Measurements from ENCODE around the gene PLEKHA5.
"Not testable (repeated sequence)": the region's sequence is repeated elsewhere in the genome, so short reads cannot be mapped to it uniquely, and the experiment has no call there.

Gene PLEKHA5

GRCh38 chr12:19129486-19130223, at the start of gene PLEKHA5:
PLEKHA5 (plus strand) TSS chr12:19129733; CDS start chr12:19129800, 67 bp downstream.
- no peak for FAIRE-seq

- FAIRE-seq, result no peak
Observed at GRCh38 chr12:19080918-19081317, 48.6 kb upstream of the PLEKHA5 start.

DNA sequence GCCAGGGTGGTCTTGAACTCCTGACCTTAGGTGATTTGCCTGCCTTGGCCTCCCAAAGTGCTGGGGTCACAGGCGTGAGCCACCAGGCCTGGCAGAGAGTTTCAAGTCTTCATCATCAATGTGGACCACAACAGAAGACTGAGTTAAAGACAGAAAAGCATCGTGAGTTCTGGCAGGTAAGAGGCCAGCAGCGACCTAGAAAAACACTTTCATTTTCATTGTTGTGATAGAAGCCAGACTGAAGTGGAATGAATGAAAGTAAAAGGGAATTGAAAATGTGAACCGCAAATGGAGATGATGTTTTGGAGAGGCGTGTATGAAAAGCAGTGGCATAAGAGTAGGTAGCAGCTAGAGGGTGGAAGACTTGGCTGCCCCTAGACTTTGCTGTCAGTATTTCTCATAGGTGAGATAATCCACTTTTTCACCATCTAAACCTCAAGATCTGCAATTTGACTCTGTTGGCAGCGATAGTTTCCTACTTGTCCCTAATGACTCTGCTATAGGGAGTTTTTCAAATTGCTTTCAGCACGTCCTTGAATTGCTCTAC, 47.1 kb upstream of the PLEKHA5 start:
- no peak for FAIRE-seq

GRCh38 chr12:19084547-19084946, 45.0 kb upstream of the PLEKHA5 start:
- no peak for FAIRE-seq

- no peak for FAIRE-seq
Observed at GRCh38 chr12:19085090-19085489, 44.4 kb upstream of the PLEKHA5 start.

GRCh38 chr12:19088606-19089005, 40.9 kb upstream of the PLEKHA5 start:
- no peak for FAIRE-seq

DNA sequence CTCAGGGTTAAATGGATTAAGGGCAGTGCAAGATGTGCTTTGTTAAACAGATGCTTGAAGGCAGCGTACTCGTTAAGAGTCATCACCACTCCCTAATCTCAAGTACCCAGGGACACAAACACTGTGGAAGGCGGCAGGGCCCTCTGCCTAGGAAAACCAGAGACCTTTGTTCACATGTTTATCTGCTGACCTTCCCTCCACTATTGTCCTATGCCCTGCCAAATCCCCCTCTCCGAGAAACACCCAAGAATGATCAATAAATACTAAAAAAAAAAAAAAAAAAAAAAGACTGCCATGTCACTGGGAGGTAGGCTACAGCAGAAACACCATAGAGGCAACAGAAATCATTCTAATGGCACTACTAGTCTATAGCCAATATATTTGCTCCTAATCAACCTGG, 37.1 kb upstream of the PLEKHA5 start:
- not testable (repeated sequence) for FAIRE-seq

GRCh38 chr12:19093218-19093617, 36.3 kb upstream of the PLEKHA5 start:
- FAIRE-seq, result no peak

DNA sequence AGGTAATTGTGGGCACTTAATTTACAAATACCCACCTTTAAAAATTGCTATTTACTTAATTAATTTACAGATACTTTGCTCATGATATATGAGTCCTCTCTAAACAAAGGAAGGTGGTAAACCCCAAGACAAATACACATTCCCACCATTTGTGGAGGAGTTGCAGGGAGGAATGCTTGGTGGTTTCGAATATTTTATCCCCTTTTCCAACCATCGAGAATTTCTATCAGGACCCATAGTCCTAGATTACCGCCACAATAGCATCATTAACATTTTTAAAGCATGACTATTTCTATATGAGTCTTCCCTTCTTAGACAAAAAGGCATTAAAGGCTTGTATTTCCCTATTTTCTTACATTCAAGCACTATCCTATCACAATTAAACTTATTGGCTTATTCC, 34.2 kb upstream of the PLEKHA5 start:
- no peak for FAIRE-seq

GRCh38 chr12:19095756-19096480, 33.6 kb upstream of the PLEKHA5 start:
- FAIRE-seq, result no peak

DNA sequence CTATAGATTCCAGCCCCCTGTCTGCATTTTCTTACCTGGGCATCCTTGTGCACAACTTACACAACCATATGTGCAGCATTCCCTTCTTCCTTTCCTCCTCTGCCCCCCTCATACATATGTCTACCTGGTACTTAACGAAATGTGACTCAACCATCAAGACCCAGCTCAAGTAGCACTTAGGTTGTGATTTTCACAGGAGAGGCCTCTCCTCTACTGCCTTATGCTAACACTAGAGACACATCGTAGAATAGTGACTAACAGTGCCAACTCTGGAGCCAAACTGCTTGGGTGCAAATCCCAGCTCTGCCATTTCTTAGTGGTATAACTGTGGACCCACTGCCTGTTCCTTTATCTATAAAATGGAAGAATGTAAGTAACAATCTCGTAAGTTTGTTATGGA, 24.1 kb upstream of the PLEKHA5 start:
- FAIRE-seq, result no peak

DNA sequence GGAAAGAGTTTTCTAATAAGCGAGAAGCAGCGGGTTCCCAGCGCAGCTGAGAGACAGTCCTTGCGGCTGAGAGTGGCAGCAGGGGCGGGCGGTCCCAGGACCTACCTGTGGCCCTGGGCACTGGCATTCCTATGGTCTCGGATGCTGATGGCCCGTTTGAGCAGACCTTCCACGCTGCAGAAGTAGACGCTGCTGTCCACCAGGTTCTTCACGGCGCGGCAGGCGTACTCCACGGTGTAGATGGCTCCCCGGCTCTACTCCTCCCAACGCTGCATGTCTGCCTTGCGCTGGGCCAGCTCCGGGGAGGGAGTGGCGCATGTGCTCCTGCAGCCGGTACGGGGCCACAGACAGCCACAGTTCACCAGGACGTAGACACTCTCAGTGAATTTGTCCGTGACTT, 21.8 kb upstream of the PLEKHA5 start:
- FAIRE-seq, result no peak

- no peak for FAIRE-seq
Observed at GRCh38 chr12:19110221-19110940, 19.2 kb upstream of the PLEKHA5 start.

DNA sequence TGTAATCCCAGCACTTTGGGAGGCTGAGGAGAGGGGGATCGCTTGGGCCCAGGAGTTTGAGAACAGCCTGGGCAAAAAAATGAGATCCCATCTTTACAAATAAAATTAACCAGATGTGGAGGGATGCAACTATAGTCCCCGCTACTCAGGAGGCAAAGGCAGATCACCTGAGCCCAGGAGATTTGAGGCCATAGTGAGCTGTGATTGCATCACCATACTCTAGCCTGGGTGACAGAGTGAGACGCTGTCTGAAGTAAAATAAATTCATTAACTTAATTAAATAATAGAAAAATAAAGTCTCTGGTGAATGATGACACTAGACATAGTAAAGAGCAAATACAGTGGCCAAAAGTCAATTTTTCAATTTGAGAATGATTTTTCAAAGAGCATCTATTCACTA, 16.1 kb upstream of the PLEKHA5 start:
- FAIRE-seq, result no peak

- no peak for FAIRE-seq
Observed at GRCh38 chr12:19115285-19115684, 14.2 kb upstream of the PLEKHA5 start.

GRCh38 chr12:19119440-19119839, 10.1 kb upstream of the PLEKHA5 start:
- FAIRE-seq, result no peak

DNA sequence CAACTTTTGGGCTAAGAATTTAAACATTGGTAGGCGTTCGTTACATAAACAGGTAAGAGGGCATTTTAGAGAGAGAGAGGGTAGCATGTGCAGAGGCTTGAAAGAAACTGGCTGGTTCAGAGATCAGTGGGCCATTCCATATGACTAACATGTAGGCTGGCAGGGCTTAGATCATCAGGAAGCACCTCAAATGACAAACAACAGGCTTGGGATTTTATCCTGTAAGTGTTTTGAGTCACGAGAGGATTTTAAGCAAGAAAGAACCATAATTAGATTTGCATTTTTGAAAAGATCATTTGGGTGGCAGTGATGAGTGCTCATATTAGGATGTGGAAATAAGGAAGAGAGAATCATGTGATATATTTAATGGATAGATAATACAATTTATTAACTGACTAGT, 8.7 kb upstream of the PLEKHA5 start:
- FAIRE-seq, result no peak

DNA sequence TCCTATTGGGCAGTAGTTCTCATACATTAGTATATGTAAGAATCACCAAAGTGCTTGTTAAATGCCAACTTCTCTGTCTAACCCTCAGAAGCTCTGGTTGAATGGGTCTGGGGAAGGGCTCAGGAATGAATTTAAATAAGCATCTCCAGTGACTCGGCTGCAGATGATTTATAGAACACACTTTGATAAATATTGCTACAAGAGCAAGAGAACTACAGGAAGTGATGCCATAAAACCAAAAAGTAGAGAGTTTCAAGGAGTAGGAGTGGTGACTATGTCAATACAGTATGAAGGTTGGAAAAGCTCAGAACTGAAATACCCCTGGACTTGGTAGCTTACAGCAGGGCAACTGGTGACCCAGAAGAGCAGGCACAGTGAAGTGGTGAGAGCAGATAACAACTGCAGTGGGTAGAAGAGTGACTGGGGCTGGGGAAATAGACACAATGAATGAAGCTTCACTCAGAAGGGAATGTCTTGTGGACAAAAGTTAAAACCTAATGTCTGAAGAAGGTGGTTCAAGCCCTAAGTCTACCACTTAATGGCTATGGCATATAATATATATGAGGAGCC, 8.0 kb upstream of the PLEKHA5 start:
- FAIRE-seq, result no peak

- no peak for FAIRE-seq
Observed at GRCh38 chr12:19125325-19125724, 4.2 kb upstream of the PLEKHA5 start.

- no peak for FAIRE-seq
Observed at GRCh38 chr12:19127270-19127669, 2.3 kb upstream of the PLEKHA5 start.

- FAIRE-seq, result no peak
Observed at GRCh38 chr12:19128485-19128884, 1.0 kb upstream of the PLEKHA5 start.

DNA sequence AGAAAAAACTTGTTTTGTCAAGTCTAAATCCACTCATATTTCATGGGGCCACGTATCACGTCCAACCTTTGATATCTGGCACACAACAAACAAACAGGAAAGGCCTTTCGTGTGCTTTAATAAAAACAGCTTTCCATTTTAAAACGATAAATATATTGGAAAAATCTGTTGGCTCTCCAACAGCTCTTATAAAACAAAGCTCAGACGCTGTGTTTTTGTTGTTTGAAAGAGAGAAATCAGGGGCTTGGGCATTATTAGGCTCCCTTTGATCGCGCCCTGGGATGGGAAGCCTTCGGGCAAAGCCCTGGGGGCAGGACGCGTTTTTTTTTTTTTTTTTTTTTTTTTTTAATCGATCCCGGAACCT, 429 bp upstream of the PLEKHA5 start:
- FAIRE-seq, result peak; percentile 74

All from endometrium (tissue), 2 donors.